GM12878 (cell line): ENCODE data around the gene IKZF1. TPM values are rescaled to one million over a fixed set of nuclear protein-coding genes. Genes with fewer than 3 reads are reported as not detected.

Experiments used
- ATAC-seq: fragments of 200-7000 bp; cut with Tn5 transposase; 3 replicates; pipeline ENCODE4 v1.9.1; 2020; ENCODE audit warnings: mild to moderate bottlenecking, moderate library complexity
- BruUV-seq: library from RNA; stranded (reverse); fragments of 400-500 nt; replicated peaks from 2 replicates; lab custom pipeline; 2021; lab: Mats Ljungman, UMichigan
- CTCF ChIA-PET: fragments of 300-600 bp; sonication (Branson Sonifier 250); formaldehyde crosslinking; extraction: SDS; loops from one replicate; lab custom pipeline; 2021; ENCODE audit warnings: inconsistent platforms; lab: Yijun Ruan, JAX
- POLR2A ChIA-PET: fragments of 350-600 bp; formaldehyde crosslinking; extraction: SDS; loops from one replicate; lab custom pipeline; 2021; ENCODE audit warnings: inconsistent platforms; lab: Charles Lee
- RAD21 ChIA-PET: fragments of 300-600 bp; sonication (Branson Sonifier 250); formaldehyde crosslinking; loops from one replicate; lab custom pipeline; 2023; ENCODE audit warnings: antibody characterized with exemption; ENCODE audit not compliant: unreplicated experiment; lab: Charles Lee
- SMC1A ChIA-PET: fragments of 300-600 bp; sonication (Branson Sonifier 250); formaldehyde crosslinking; loops from one replicate; lab custom pipeline; 2023; ENCODE audit not compliant: unreplicated experiment, uncharacterized antibody; lab: Charles Lee
- DNase-seq: peaks from one replicate; pipeline ENCODE4 v3.0.0-alpha.2; 2011; ENCODE audit warnings: low read depth, low spot score
- FAIRE-seq: peaks from 3 replicates; lab custom pipeline; 2011; peaks lifted over from hg19 to GRCh38; lab: Jason Lieb, UNC
- H2AFZ ChIP-seq: 2 replicates; pipeline ENCODE4 v1.6.0; 2011; ENCODE audit warnings: low read depth, low read length, control low read depth; ENCODE audit not compliant: control insufficient read depth
- H3K27ac ChIP-seq: 2 replicates; pipeline ENCODE4 v1.5.1; 2011; ENCODE audit warnings: control low read depth; ENCODE audit not compliant: control insufficient read depth, insufficient read depth
- H3K27me3 ChIP-seq, 2 experiments: replicated peaks in 1 of 2; 2 replicates each; pipeline versions ENCODE4 v1.6.0 to v1.6.1; 2011; ENCODE audit warnings: low read length in 1 of 2; ENCODE audit not compliant: control insufficient read depth in 2 of 2, insufficient read depth in 2 of 2
- H3K36me3 ChIP-seq, 2 experiments: 2 replicates each; pipeline ENCODE4 v1.5.1; 2011; ENCODE audit warnings: low read length in 1 of 2; ENCODE audit not compliant: control insufficient read depth in 2 of 2, insufficient read depth in 2 of 2
- H3K4me1 ChIP-seq: 2 replicates; pipeline ENCODE4 v1.6.1; 2011; ENCODE audit warnings: mild to moderate bottlenecking, low read length, moderate library complexity, mixed read lengths; ENCODE audit not compliant: control insufficient read depth, insufficient read depth
- H3K4me2 ChIP-seq: 2 replicates; pipeline ENCODE4 v1.6.0; 2011; ENCODE audit warnings: control low read depth; ENCODE audit not compliant: control insufficient read depth, insufficient read depth
- H3K4me3 ChIP-seq: fragments of 200-600 bp; sonication (generic); 2 replicates; pipeline ENCODE4 v1.5.1; 2016
- H3K79me2 ChIP-seq: 2 replicates; pipeline ENCODE4 v1.6.0; 2011; ENCODE audit warnings: low read length; ENCODE audit not compliant: control insufficient read depth, insufficient read depth
- H3K9ac ChIP-seq: 2 replicates; pipeline ENCODE4 v1.8.0; 2011; ENCODE audit warnings: low read length, control low read depth, mixed read lengths; ENCODE audit not compliant: control insufficient read depth, insufficient read depth
- H3K9me3 ChIP-seq: replicated peaks from 3 replicates; pipeline ENCODE4 v1.5.1; 2011; ENCODE audit warnings: mild to moderate bottlenecking, low read length; ENCODE audit not compliant: control insufficient read depth, insufficient read depth
- H4K20me1 ChIP-seq: 2 replicates; pipeline ENCODE4 v1.6.0; 2011; ENCODE audit not compliant: control insufficient read depth, insufficient read depth
- ATF7 ChIP-seq: fragments of 450-650 bp; IDR thresholded peaks from 2 replicates; pipeline ENCODE4 v1.6.1; 2016; ENCODE audit warnings: low read depth, mild to moderate bottlenecking
- BRCA1 ChIP-seq: IDR thresholded peaks from 2 replicates; pipeline ENCODE4 v1.6.1; 2011; ENCODE audit warnings: low read depth, low read length, improper control_type of control experiment
- DPF2 ChIP-seq: fragments of 450-650 bp; IDR thresholded peaks from 2 replicates; pipeline ENCODE4 v1.6.1; 2017; ENCODE audit warnings: mild to moderate bottlenecking
- IKZF2 ChIP-seq, 2 experiments: fragments of 450-650 bp; IDR thresholded peaks; 2 replicates each; pipeline ENCODE4 v1.6.1; 2017; ENCODE audit warnings: mild to moderate bottlenecking in 2 of 2, moderate library complexity in 2 of 2
- JUNB ChIP-seq: IDR thresholded peaks from 2 replicates; pipeline ENCODE4 v1.6.1; 2016; ENCODE audit warnings: antibody characterized with exemption, mild to moderate bottlenecking
- JUND ChIP-seq: IDR thresholded peaks from 2 replicates; pipeline ENCODE4 v1.6.1; 2012; ENCODE audit warnings: low read depth, mild to moderate bottlenecking, low read length, improper control_type of control experiment, moderate library complexity
- MLLT1 ChIP-seq: fragments of 450-650 bp; IDR thresholded peaks from 2 replicates; pipeline ENCODE4 v1.6.1; 2016; ENCODE audit warnings: mild to moderate bottlenecking
- MTA2 ChIP-seq: fragments of 450-650 bp; IDR thresholded peaks from 2 replicates; pipeline ENCODE4 v1.6.1; 2016; ENCODE audit warnings: low read depth, mild to moderate bottlenecking, moderate library complexity
- NFIC ChIP-seq: IDR thresholded peaks from 2 replicates; pipeline ENCODE4 v1.6.1; 2012; ENCODE audit warnings: low read depth, mild to moderate bottlenecking, inconsistent platforms, low read length, moderate library complexity
- NFYB ChIP-seq: IDR thresholded peaks from 2 replicates; pipeline ENCODE4 v1.6.1; 2011; ENCODE audit warnings: low read depth, mild to moderate bottlenecking, low read length, improper control_type of control experiment, moderate library complexity; ENCODE audit not compliant: insufficient read depth
- NR2C1 ChIP-seq: fragments of 450-650 bp; IDR thresholded peaks from 2 replicates; pipeline ENCODE4 v1.6.1; 2017; ENCODE audit warnings: antibody characterized with exemption, mild to moderate bottlenecking, moderate library complexity
- PML ChIP-seq: IDR thresholded peaks from 2 replicates; pipeline ENCODE4 v1.6.1; 2012; ENCODE audit warnings: low read length, inconsistent platforms
- RB1 ChIP-seq: fragments of 450-650 bp; formaldehyde crosslinking; IDR thresholded peaks from 2 replicates; pipeline ENCODE4 v1.6.1; 2017; ENCODE audit warnings: mild to moderate bottlenecking, borderline replicate concordance
- RUNX3 ChIP-seq: IDR thresholded peaks from 2 replicates; pipeline ENCODE4 v1.6.1; 2012; ENCODE audit warnings: low read length, inconsistent platforms
- TCF3 ChIP-seq: IDR thresholded peaks from 2 replicates; pipeline ENCODE4 v1.6.1; 2012; ENCODE audit warnings: low read depth, mild to moderate bottlenecking, low read length, borderline replicate concordance; ENCODE audit not compliant: insufficient read depth
- TCF7 ChIP-seq: IDR thresholded peaks from 2 replicates; pipeline ENCODE4 v1.6.1; 2014; ENCODE audit warnings: antibody characterized with exemption, borderline replicate concordance
- USF1 ChIP-seq: IDR thresholded peaks from 2 replicates; pipeline ENCODE4 v1.6.1; 2011; ENCODE audit warnings: borderline replicate concordance, low read depth, mild to moderate bottlenecking, moderate library complexity, mixed read lengths, low read length; ENCODE audit not compliant: insufficient read depth; ENCODE audit errors: extremely low read length
- ZBED1 ChIP-seq: IDR thresholded peaks from 2 replicates; pipeline ENCODE4 v1.6.1; 2016; ENCODE audit warnings: borderline replicate concordance
- ZNF622 ChIP-seq: fragments of 450-650 bp; IDR thresholded peaks from 2 replicates; pipeline ENCODE4 v1.6.1; 2017; ENCODE audit warnings: mild to moderate bottlenecking, inconsistent platforms
- in situ Hi-C: fragments of 300-500 bp; cut with MboI; formaldehyde crosslinking; loops from 9 replicates; pipeline ENCODE4 v1.14.3; 2018; ENCODE audit warnings: mixed read lengths
- intact Hi-C: fragments of 100-400 bp; cut with micrococcal nuclease; formaldehyde crosslinking; loops from one replicate; pipeline ENCODE4 v1.14.2; 2022; ENCODE audit not compliant: unreplicated experiment
- polyA plus RNA-seq, 11 experiments: library from polyadenylated mRNA; depleted of rRNA in 4 of 11; unstranded in 6 of 11; stranded (reverse) in 5 of 11; fragments of >200 nt; fragmentation: Nextera tagmentation in 4 of 11; fragmentation: Illumina TruSeq in 1 of 11; extraction: Ambion mirVana in 4 of 11; extraction: Trizol in 1 of 11; gene quantifications; 1 replicate in 1 of 11; 2 replicates in 10 of 11; pipeline versions ENCODE4 v1.2.1 to v1.2.3, GENCODE V29; 2011 to 2016; ENCODE audit warnings: inconsistent platforms in 2 of 11, missing spikeins in 2 of 11, low read depth in 1 of 11
- total RNA-seq, 4 experiments: library from RNA; depleted of rRNA in 3 of 4; stranded (reverse); fragments of >200 nt in 3 of 4; fragmentation: Illumina TruSeq in 1 of 4; extraction: Trizol in 1 of 4; gene quantifications; 2 replicates each; pipeline versions ENCODE4 v1.2.1 to v1.2.3, GENCODE V29; 2013 to 2021
- TF ChIP-seq, protein P1 (sequence below): IDR thresholded peaks from 2 replicates; pipeline ENCODE4 v1.6.1; 2012; ENCODE audit warnings: low read length, inconsistent platforms
- TF ChIP-seq, protein P2 (sequence below): fragments of 450-650 bp; IDR thresholded peaks from 2 replicates; pipeline ENCODE4 v1.6.1; 2016; ENCODE audit warnings: mild to moderate bottlenecking

The IKZF1 gene
- total and polyA plus RNA-seq, 10 of the 15 experiments (the other 5 are each of a cell fraction or from before 2014, with no cell fraction given) = 27.2 to 125 (median 71.6) TPM

GRCh38 chr7:50448823-50449222 lies 144.3 kb downstream of the IKZF1 start:
- DNase-seq = no peak
- CTCF ChIA-PET = interaction anchor here (0.8 to 3.6 kb wide), 9 partner anchors 19 to 330 kb away, joined by 3 to 15 read pairs (median 6); no protein-coding TSS in a partner anchor
- intact Hi-C loops (no loop called here), in situ Hi-C loops (no loop called here)
- peaks cover 2% of the 10 kb centered on the region in 2 experiments; a peak in 2 of 4 replicates for H3K36me3 ChIP-seq
- no peak for FAIRE-seq
- peak overlapping the region; percentile 58; the same call in 1 of the 2 replicates for H3K9ac ChIP-seq
- BruUV-seq = TSS peak; percentile 53
- peak; percentile 49 for ATAC-seq
- RAD21 ChIA-PET = interaction anchor here (1.4 to 2.9 kb wide), 3 partner anchors 31 to 305 kb away, joined by 3 to 17 read pairs (median 3); no protein-coding TSS in a partner anchor
- H3K4me3 ChIP-seq = peak overlapping the region; percentile 77
- peaks cover 16% of the 10 kb centered on the region for H3K4me1 ChIP-seq
- peak overlapping the region; percentile 26; the same call in 1 of the 2 replicates for H3K27ac ChIP-seq
- peaks cover 16% of the 10 kb centered on the region for H3K79me2 ChIP-seq
- H4K20me1 ChIP-seq = no peaks in the 10 kb centered on the region
- no peaks in the 10 kb centered on the region for H3K27me3 ChIP-seq
- POLR2A ChIA-PET = no interaction called here
- H2AFZ ChIP-seq = no peak overlapping the region
- H3K4me2 ChIP-seq = peak overlapping the region; percentile 85
- H3K9me3 ChIP-seq = no peaks in the 10 kb centered on the region
- SMC1A ChIA-PET = interaction anchor here (0.7 to 2.4 kb wide), 15 partner anchors 9 to 356 kb away, joined by 3 to 12 read pairs (median 4); no protein-coding TSS in a partner anchor
- TF ChIP-seq RUNX3 (peak; percentile 53; the same call in 1 of the 2 replicates), JUND (peak; percentile 50; the same call in 1 of the 2 replicates), MTA2 (peak; percentile 52; the same call in 1 of the 2 replicates), RB1 (no peak), USF1 (no peak), TCF7 (peak; percentile 63; the same call in 1 of the 2 replicates), ZNF622 (no peak), NFYB (no peak), MLLT1 (0 out of 2 replicates have a peak, but pooled peaks have one; percentile 17), JUNB (peak; percentile 97), ZBED1 (peak; percentile 43; the same call in 1 of the 2 replicates), NFIC (peak; percentile 91), PML (0 out of 2 replicates have a peak, but pooled peaks have one; percentile 28), TCF3 (no peak), NR2C1 (no peak), DPF2 (0 out of 2 replicates have a peak, but pooled peaks have one; percentile 56), ATF7 (peak; percentile 15; the same call in 1 of the 2 replicates), BRCA1 (no peak), IKZF2 (IDR thresholded peaks at IDR 0.05) (peak; percentile 73 to 80)
- TF ChIP-seq, protein P1, sequence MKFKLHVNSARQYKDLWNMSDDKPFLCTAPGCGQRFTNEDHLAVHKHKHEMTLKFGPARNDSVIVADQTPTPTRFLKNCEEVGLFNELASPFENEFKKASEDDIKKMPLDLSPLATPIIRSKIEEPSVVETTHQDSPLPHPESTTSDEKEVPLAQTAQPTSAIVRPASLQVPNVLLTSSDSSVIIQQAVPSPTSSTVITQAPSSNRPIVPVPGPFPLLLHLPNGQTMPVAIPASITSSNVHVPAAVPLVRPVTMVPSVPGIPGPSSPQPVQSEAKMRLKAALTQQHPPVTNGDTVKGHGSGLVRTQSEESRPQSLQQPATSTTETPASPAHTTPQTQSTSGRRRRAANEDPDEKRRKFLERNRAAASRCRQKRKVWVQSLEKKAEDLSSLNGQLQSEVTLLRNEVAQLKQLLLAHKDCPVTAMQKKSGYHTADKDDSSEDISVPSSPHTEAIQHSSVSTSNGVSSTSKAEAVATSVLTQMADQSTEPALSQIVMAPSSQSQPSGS = peak; percentile 60; the same call in 1 of the 2 replicates
- TF ChIP-seq, protein P2, sequence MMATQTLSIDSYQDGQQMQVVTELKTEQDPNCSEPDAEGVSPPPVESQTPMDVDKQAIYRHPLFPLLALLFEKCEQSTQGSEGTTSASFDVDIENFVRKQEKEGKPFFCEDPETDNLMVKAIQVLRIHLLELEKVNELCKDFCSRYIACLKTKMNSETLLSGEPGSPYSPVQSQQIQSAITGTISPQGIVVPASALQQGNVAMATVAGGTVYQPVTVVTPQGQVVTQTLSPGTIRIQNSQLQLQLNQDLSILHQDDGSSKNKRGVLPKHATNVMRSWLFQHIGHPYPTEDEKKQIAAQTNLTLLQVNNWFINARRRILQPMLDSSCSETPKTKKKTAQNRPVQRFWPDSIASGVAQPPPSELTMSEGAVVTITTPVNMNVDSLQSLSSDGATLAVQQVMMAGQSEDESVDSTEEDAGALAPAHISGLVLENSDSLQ = 0 out of 2 replicates have a peak, but pooled peaks have one; percentile 20
